BLaER1 (cell line): ENCODE measurements around the gene PRRT2.

Experiments used
- H3K27ac ChIP-seq: shearing (Covaris generic); formaldehyde crosslinking; 2 replicates; pipeline ENCODE4 v1.8.1; 2022
- H3K27me3 ChIP-seq: shearing (Covaris generic); formaldehyde crosslinking; 2 replicates; pipeline ENCODE4 v1.8.1; 2022
- H3K36me3 ChIP-seq: shearing (Covaris generic); formaldehyde crosslinking; 2 replicates; pipeline ENCODE4 v1.8.1; 2022
- H3K4me1 ChIP-seq: shearing (Covaris generic); formaldehyde crosslinking; 2 replicates; pipeline ENCODE4 v1.8.1; 2022
- H3K4me2 ChIP-seq: shearing (Covaris generic); formaldehyde crosslinking; 2 replicates; pipeline ENCODE4 v1.8.1; 2022
- H3K4me3 ChIP-seq: shearing (Covaris generic); formaldehyde crosslinking; 2 replicates; pipeline ENCODE4 v1.8.1; 2022
- H3K9ac ChIP-seq: shearing (Covaris generic); formaldehyde crosslinking; 2 replicates; pipeline ENCODE4 v1.8.1; 2022
- H3K9me3 ChIP-seq: shearing (Covaris generic); formaldehyde crosslinking; 2 replicates; pipeline ENCODE4 v1.8.1; 2022
- H4K20me1 ChIP-seq: shearing (Covaris generic); formaldehyde crosslinking; 2 replicates; pipeline ENCODE4 v1.8.1; 2022
- Cebpa-rat ChIP-seq: shearing (Covaris generic); IDR thresholded peaks from 2 replicates; pipeline ENCODE4 v1.8.1; 2022

PRRT2 gene

DNA sequence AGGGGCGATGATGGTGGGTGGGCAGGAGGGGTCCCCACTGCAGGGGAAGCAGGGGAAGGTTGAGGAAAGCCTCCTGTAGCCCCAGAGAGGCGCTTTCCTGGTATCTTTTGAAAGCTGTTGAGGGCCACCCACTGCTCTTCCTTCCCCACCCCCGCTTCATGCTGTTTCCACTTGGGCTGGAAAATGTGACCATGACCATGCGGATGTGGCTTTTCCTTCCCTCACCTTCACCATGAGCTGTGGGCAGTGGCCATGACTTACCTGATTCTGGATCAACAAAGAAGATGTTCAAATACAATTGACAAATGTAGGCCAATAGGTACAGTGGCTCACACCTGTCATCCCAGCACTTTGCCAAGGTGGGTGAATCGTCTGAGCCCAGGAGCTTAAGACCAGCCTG, 22.1 kb downstream of the PRRT2 start:
- no peak overlapping the region for H3K27ac ChIP-seq
- H3K9me3 ChIP-seq = no peaks in the 10 kb centered on the region
- no peak overlapping the region for H3K4me3 ChIP-seq
- TF ChIP-seq Cebpa-rat = no peak
- H3K9ac ChIP-seq = no peak overlapping the region
- H3K4me1 ChIP-seq = no peaks in the 10 kb centered on the region
- H3K4me2 ChIP-seq = no peak overlapping the region
- no peaks in the 10 kb centered on the region for H4K20me1 ChIP-seq
- no peaks in the 10 kb centered on the region for H3K27me3 ChIP-seq
- peaks cover 15% of the 10 kb centered on the region; the same call in 1 of the 2 replicates for H3K36me3 ChIP-seq

- Histone ChIP-seq H3K36me3 (peaks cover 15% of the 10 kb centered on the region; the same call in 1 of the 2 replicates), H3K9ac (no peak overlapping the region), H3K4me2 (no peak overlapping the region), H3K27me3 (no peaks in the 10 kb centered on the region), H3K27ac (no peak overlapping the region), H3K4me3 (no peak overlapping the region), H4K20me1 (no peaks in the 10 kb centered on the region), H3K9me3 (no peaks in the 10 kb centered on the region), H3K4me1 (no peaks in the 10 kb centered on the region)
- TF ChIP-seq Cebpa-rat = no peak
These were observed 23.9 kb downstream of the PRRT2 start for GRCh38 chr16:29835926-29836325.

DNA sequence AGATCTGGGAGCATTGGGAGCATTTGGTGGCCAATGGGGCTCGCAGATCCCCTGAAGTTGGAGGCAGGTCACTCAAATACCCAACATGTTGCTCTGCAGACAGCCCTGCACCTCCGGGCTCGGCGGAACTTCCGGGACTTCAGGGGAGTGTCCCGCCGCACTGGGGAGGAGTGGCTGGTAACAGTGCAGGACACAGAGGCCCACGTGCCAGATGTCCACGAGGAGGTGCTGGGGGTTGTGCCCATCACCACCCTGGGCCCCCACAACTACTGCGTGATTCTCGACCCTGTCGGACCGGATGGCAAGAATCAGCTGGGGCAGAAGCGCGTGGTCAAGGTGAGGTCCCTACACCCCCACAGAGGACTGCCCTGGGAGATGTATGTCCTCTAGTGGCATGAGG, 24.6 kb downstream of the PRRT2 start:
- Histone ChIP-seq H3K27ac (no peak overlapping the region), H3K4me1 (no peaks in the 10 kb centered on the region), H3K9ac (no peak overlapping the region), H3K4me2 (no peak overlapping the region), H3K9me3 (no peaks in the 10 kb centered on the region), H3K4me3 (no peak overlapping the region), H3K27me3 (no peaks in the 10 kb centered on the region), H4K20me1 (no peaks in the 10 kb centered on the region), H3K36me3 (peaks cover 20% of the 10 kb centered on the region; the same call in 1 of the 2 replicates)
- TF ChIP-seq Cebpa-rat = no peak

DNA sequence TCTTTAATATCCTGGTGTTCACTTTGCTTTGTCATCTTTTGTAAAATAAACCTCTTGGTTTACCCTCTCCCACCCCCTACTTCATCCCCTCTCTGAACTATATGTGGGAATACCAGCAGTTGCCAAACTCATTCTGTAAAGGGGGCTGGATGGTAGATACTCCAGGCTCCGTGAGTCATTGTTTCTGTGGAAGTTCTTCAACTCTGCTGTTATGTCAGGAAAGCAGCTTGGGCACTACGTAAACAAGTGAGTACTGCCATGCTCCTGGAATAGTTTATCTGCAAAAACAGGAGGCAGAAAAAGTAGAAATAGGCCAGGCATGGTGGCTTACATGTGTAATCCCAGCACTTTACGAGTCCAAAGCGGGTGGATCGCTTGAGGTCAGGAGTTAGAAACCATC, 25.8 kb downstream of the PRRT2 start:
- H3K36me3 ChIP-seq = peaks cover 27% of the 10 kb centered on the region; the same call in 1 of the 2 replicates
- no peak overlapping the region for H3K9ac ChIP-seq
- H3K4me1 ChIP-seq = no peaks in the 10 kb centered on the region
- no peak overlapping the region for H3K27ac ChIP-seq
- TF ChIP-seq Cebpa-rat = no peak
- no peaks in the 10 kb centered on the region for H4K20me1 ChIP-seq
- H3K4me3 ChIP-seq = no peak overlapping the region
- no peak overlapping the region for H3K4me2 ChIP-seq
- H3K27me3 ChIP-seq = no peaks in the 10 kb centered on the region
- no peaks in the 10 kb centered on the region for H3K9me3 ChIP-seq

GRCh38 chr16:29839822-29840221, 27.8 kb downstream of the PRRT2 start:
- no peak overlapping the region for H3K4me2 ChIP-seq
- no peaks in the 10 kb centered on the region for H3K27me3 ChIP-seq
- no peaks in the 10 kb centered on the region for H3K9me3 ChIP-seq
- H4K20me1 ChIP-seq = no peaks in the 10 kb centered on the region
- no peak overlapping the region for H3K4me3 ChIP-seq
- H3K4me1 ChIP-seq = no peaks in the 10 kb centered on the region
- no peak for TF ChIP-seq Cebpa-rat
- no peak overlapping the region for H3K9ac ChIP-seq
- H3K36me3 ChIP-seq = peaks cover 13% of the 10 kb centered on the region; the same call in 1 of the 2 replicates
- no peak overlapping the region for H3K27ac ChIP-seq

- Histone ChIP-seq H3K4me2 (no peak overlapping the region), H4K20me1 (no peaks in the 10 kb centered on the region), H3K4me3 (no peak overlapping the region), H3K27ac (no peak overlapping the region), H3K9me3 (no peaks in the 10 kb centered on the region), H3K9ac (no peak overlapping the region), H3K36me3 (peaks cover 13% of the 10 kb centered on the region; the same call in 1 of the 2 replicates), H3K4me1 (no peaks in the 10 kb centered on the region), H3K27me3 (no peaks in the 10 kb centered on the region)
- TF ChIP-seq Cebpa-rat = no peak
These were observed 28.2 kb downstream of the PRRT2 start for GRCh38 chr16:29840240-29840639.

- Histone ChIP-seq H3K9ac (no peak overlapping the region), H3K9me3 (no peaks in the 10 kb centered on the region), H3K4me3 (no peak overlapping the region), H3K36me3 (peaks cover 22% of the 10 kb centered on the region; the same call in 1 of the 2 replicates), H3K27me3 (no peaks in the 10 kb centered on the region), H3K27ac (no peak overlapping the region), H3K4me2 (no peak overlapping the region), H4K20me1 (no peaks in the 10 kb centered on the region), H3K4me1 (no peaks in the 10 kb centered on the region)
- TF ChIP-seq Cebpa-rat = no peak
These were observed 29.6 kb downstream of the PRRT2 start for GRCh38 chr16:29841631-29842030.

- no peaks in the 10 kb centered on the region for H3K9me3 ChIP-seq
These were observed 30.8 kb downstream of the PRRT2 start for GRCh38 chr16:29842732-29843346.

DNA sequence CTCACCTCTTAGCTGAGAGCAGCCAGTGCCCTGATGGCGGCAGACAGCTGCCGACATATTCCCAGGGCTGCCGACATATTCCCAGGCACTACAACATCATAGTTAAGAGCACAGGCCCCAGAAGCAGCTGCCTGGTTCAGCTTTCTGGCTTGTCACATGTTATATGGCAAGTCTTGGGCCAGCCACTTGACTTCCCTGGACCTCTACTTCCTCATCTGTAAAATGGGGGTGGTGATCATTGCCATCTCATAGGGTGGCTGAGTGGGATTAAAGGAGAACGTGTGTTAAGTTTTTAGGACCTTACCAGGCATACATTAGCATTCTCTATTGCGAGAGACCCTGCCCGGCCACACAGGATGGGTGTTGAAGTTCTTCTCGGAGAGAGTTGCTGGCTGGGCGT, 31.9 kb downstream of the PRRT2 start:
- Histone ChIP-seq H3K4me3 (no peak overlapping the region), H3K27ac (no peak overlapping the region), H3K27me3 (no peaks in the 10 kb centered on the region), H3K4me1 (no peaks in the 10 kb centered on the region), H3K36me3 (peaks cover 30% of the 10 kb centered on the region; the same call in 1 of the 2 replicates), H3K4me2 (no peak overlapping the region), H4K20me1 (no peaks in the 10 kb centered on the region), H3K9me3 (no peaks in the 10 kb centered on the region), H3K9ac (no peak overlapping the region)
- TF ChIP-seq Cebpa-rat = no peak

More at GRCh38 chr16:29842732-29843346, 30.8 kb downstream of the PRRT2 start:
- Histone ChIP-seq H3K9ac (no peak overlapping the region), H3K27me3 (no peaks in the 10 kb centered on the region), H4K20me1 (no peaks in the 10 kb centered on the region), H3K4me2 (no peak overlapping the region), H3K4me3 (no peak overlapping the region), H3K27ac (no peak overlapping the region), H3K4me1 (no peaks in the 10 kb centered on the region), H3K36me3 (peaks cover 30% of the 10 kb centered on the region; the same call in 1 of the 2 replicates)
- no peak for TF ChIP-seq Cebpa-rat

GRCh38 chr16:29844575-29845331, 32.8 kb downstream of the PRRT2 start:
- no peak for TF ChIP-seq Cebpa-rat
- Histone ChIP-seq H3K27me3 (no peaks in the 10 kb centered on the region), H3K9ac (no peak overlapping the region), H3K4me3 (no peak overlapping the region), H4K20me1 (no peaks in the 10 kb centered on the region), H3K4me1 (0 out of 2 replicates have a peak, but pooled peaks cover 6% of the 10 kb centered on the region), H3K27ac (no peak overlapping the region), H3K4me2 (no peak overlapping the region), H3K9me3 (no peaks in the 10 kb centered on the region), H3K36me3 (peaks cover 30% of the 10 kb centered on the region; the same call in 1 of the 2 replicates)
